Femur (tissue), 1 donor: ENCODE results near the gene MT1E.
"Not testable (repeated sequence)": the region's sequence is repeated elsewhere in the genome, so short reads cannot be mapped to it uniquely, and the experiment has no call there.

Experiments
- DNase-seq: peaks from one replicate; pipeline ENCODE4 v3.0.0-alpha.2; 2017

MT1E gene

GRCh38 chr16:56607109-56607618 is 18.4 kb upstream of the MT1E start:
- DNase-seq = peak; percentile 79

- no peak for DNase-seq
Measured at GRCh38 chr16:56607675-56608042, 17.9 kb upstream of the MT1E start.

- DNase-seq = peak; percentile 95
Measured at GRCh38 chr16:56608043-56608875, 17.3 kb upstream of the MT1E start, which contains the start of gene MT2A. MT2A (plus strand) TSS chr16:56608584; CDS start chr16:56608656, 72 bp downstream.

GRCh38 chr16:56608876-56609462 is 16.6 kb upstream of the MT1E start:
- peak; percentile 39 for DNase-seq

- DNase-seq = peak; percentile 85
Measured at GRCh38 chr16:56609463-56609921, 16.1 kb upstream of the MT1E start.

- DNase-seq = peak; percentile 62
Measured at GRCh38 chr16:56610017-56610608, 15.5 kb upstream of the MT1E start.

GRCh38 chr16:56610609-56611111 is 14.9 kb upstream of the MT1E start:
- no peak for DNase-seq

GRCh38 chr16:56611281-56611833 is 14.2 kb upstream of the MT1E start:
- peak; percentile 38 for DNase-seq

- no peak for DNase-seq
Measured at GRCh38 chr16:56613706-56614105, 11.9 kb upstream of the MT1E start.

GRCh38 chr16:56614549-56614991 is 11.0 kb upstream of the MT1E start:
- no peak for DNase-seq

- no peak for DNase-seq
Measured at GRCh38 chr16:56615353-56615752, 10.2 kb upstream of the MT1E start.

GRCh38 chr16:56616608-56617211 is 8.9 kb upstream of the MT1E start:
- no peak for DNase-seq

- DNase-seq = peak; percentile 82
Measured at GRCh38 chr16:56617212-56618085, 8.1 kb upstream of the MT1E start.

- no peak for DNase-seq
Measured at GRCh38 chr16:56618138-56618537, 7.4 kb upstream of the MT1E start.

- DNase-seq = no peak
Measured at GRCh38 chr16:56620339-56620897, 5.2 kb upstream of the MT1E start.

- not testable (repeated sequence) for DNase-seq
Measured at GRCh38 chr16:56621665-56622445, 3.7 kb upstream of the MT1E start.

GRCh38 chr16:56623184-56623583 is 2.4 kb upstream of the MT1E start:
- DNase-seq = not testable (repeated sequence)

- DNase-seq = no peak
Measured at GRCh38 chr16:56623637-56624036, 1.9 kb upstream of the MT1E start.

- DNase-seq = peak; percentile 68
Measured at GRCh38 chr16:56625943-56626654, 518 bp downstream of the MT1E start.

GRCh38 chr16:56626685-56627084 is 1.1 kb downstream of the MT1E start:
- no peak for DNase-seq
